Activated T-helper 2 cell treated with anti-CD3 and anti-CD28 coated beads, Interferon-gamma antibody, Interleukin-2, Interleukin-4, amounts not matched to agents 10 μg/mL and 5 μg/mL and 100 μg/mL, durations not matched to agents 14 hours and 24 hours and 36 hours (primary cell): ENCODE data around the gene GPR15LG. TPM values are rescaled to one million over a fixed set of nuclear protein-coding genes. Genes with fewer than 3 reads are reported as not detected.

ENCODE experiments used
- DNase-seq: peaks from one replicate; pipeline ENCODE4 v3.0.0; 2021; ENCODE audit warnings: low spot score
- H3K27ac Mint-ChIP-seq: one replicate; pipeline ENCODE4 v1.8.0; 2021; ENCODE audit warnings: mixed read lengths
- H3K27me3 Mint-ChIP-seq: one replicate; pipeline ENCODE4 v1.8.0; 2021; ENCODE audit warnings: low read depth, mixed read lengths
- H3K36me3 Mint-ChIP-seq: one replicate; pipeline ENCODE4 v1.8.0; 2021; ENCODE audit warnings: low read depth, mixed read lengths
- H3K4me1 Mint-ChIP-seq: one replicate; pipeline ENCODE4 v1.8.0; 2021; ENCODE audit warnings: low read depth, mixed read lengths
- H3K4me3 Mint-ChIP-seq: one replicate; pipeline ENCODE4 v1.8.0; 2021; ENCODE audit warnings: low read depth, mild to moderate bottlenecking, moderate library complexity, mixed read lengths
- H3K9me3 Mint-ChIP-seq: one replicate; pipeline ENCODE4 v1.8.0; 2021; ENCODE audit warnings: mixed read lengths
- intact Hi-C: fragments of 100-400 bp; cut with micrococcal nuclease; formaldehyde crosslinking; loops from one replicate; pipeline ENCODE4 v1.15.1; 2023
- total RNA-seq: library from RNA; stranded (reverse); gene quantifications from 2 replicates; pipeline ENCODE4 v1.2.3, GENCODE V29; 2022

GPR15LG gene
- total RNA-seq, 1 donor from 2014 or later = not detected

DNA sequence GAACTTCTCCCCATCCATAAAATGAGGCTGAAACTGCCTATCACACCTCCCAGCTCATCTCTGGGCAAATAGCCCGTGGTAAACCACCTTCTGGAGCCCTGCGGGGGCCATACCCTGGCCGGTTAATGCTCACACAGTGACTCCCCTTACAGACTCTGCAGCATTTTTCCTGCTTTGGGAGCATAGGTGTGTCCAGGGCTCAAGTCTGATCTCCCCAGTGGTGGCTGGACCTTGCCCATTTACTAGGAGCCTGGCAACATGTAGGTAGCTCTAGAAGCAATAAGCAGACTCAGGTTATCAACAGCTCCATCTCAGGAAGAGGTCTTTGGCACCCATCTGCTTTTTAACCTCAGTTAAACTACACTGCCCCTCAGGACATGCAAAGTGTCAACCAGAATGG is 15.2 kb downstream of the GPR15LG start:
- Mint-ChIP-seq H3K27ac (no peak overlapping the region), H3K27me3 (peaks cover 15% of the 10 kb centered on the region), H3K4me1 (no peaks in the 10 kb centered on the region), H3K9me3 (no peaks in the 10 kb centered on the region), H3K4me3 (no peak overlapping the region), H3K36me3 (no peaks in the 10 kb centered on the region)
- no peak for DNase-seq
- intact Hi-C loops = no loop called here

GRCh38 chr10:84190621-84191020 is 17.0 kb downstream of the GPR15LG start:
- Mint-ChIP-seq H3K9me3 (no peaks in the 10 kb centered on the region), H3K4me1 (no peaks in the 10 kb centered on the region), H3K36me3 (no peaks in the 10 kb centered on the region), H3K27me3 (peaks cover 22% of the 10 kb centered on the region), H3K27ac (no peak overlapping the region), H3K4me3 (no peak overlapping the region)
- no peak for DNase-seq
- intact Hi-C loops = no loop called here

DNA sequence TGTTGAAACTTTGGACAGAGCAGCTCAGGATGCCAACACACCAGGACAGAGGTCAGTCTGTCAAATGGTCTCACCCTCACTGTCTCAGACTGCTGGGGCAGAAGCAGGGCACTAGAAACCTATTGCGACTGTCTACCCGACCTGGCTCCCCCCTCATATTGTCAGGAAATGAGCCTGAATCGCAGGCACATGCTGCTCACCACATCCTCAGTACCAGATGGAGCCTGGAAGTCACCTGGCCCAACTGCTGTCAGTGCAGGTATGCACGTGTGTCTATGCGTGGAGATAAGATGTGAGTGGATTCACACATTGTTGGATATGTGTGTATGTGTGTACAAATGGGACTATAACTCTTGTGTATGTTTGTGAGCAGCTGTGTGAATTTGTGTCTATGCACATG is 17.5 kb downstream of the GPR15LG start:
- Mint-ChIP-seq H3K4me1 (no peaks in the 10 kb centered on the region), H3K4me3 (no peak overlapping the region), H3K27me3 (peaks cover 26% of the 10 kb centered on the region), H3K27ac (no peak overlapping the region), H3K9me3 (no peaks in the 10 kb centered on the region), H3K36me3 (no peaks in the 10 kb centered on the region)
- intact Hi-C loops = no loop called here
- no peak for DNase-seq

DNA sequence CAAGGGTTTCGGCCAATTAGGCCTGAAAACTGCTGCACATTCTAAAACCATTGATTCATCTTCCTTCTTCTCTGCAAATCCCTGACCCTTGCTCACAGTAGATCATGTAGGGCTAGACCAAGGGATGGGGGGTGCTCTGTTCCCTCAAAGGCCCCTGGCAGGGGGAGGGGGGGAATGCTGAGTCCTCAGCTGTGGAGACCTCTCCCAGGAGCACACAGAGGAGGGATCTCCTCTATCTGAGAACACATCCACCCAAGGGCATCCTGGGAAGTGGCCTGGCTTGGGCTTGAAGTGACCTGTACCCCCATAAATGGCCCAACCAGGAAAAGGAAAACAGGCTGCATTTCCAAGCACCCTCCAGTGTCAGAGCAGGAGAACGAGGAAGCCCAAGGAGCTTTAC is 19.7 kb downstream of the GPR15LG start:
- DNase-seq = no peak
- H3K4me1 Mint-ChIP-seq = no peaks in the 10 kb centered on the region
- H3K4me3 Mint-ChIP-seq = no peak overlapping the region
- no peaks in the 10 kb centered on the region for H3K36me3 Mint-ChIP-seq
- intact Hi-C loops = no loop called here
- no peaks in the 10 kb centered on the region for H3K9me3 Mint-ChIP-seq
- no peak overlapping the region for H3K27ac Mint-ChIP-seq
- H3K27me3 Mint-ChIP-seq = peaks cover 41% of the 10 kb centered on the region

GRCh38 chr10:84193846-84194423 is 20.3 kb downstream of the GPR15LG start:
- Mint-ChIP-seq H3K27me3 (peaks cover 43% of the 10 kb centered on the region), H3K27ac (no peak overlapping the region), H3K4me3 (no peak overlapping the region), H3K9me3 (no peaks in the 10 kb centered on the region), H3K36me3 (no peaks in the 10 kb centered on the region), H3K4me1 (no peaks in the 10 kb centered on the region)
- DNase-seq = no peak
- intact Hi-C loops = no loop called here

DNA sequence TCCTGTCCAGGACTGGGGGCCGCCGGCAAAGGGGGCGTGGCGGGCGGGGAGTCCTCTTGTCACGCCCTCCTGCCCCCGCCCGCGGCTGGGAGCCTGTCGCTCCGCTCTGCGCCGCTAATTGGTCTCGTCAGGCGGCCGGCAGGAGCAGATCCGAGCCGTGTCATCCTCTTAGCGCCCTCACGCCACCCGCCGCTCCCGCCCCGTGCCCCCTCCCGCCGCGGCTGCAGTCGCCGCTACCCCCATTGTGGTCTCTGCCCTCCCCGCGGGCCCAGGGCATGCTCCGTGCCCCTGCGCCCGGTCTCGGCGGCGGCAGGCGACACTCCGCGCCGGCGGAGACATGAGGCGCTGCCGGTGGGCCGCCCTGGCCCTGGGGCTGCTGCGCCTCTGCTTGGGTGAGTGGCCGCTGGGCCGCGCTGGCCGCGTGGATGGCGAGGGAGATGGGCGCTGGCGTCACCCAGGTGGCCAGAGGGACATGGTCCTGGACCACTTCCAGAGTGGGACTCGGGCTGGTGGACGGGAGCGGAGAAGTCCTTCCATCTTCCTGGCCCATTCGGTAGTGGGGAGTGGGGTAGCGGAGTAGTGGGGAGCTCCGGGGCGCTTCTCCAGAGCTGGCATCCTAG is 20.9 kb downstream of the GPR15LG start, which contains the start of gene CDHR1:
Gene CDHR1 (plus strand): TSS at position 114 of the 620 bp plus-strand sequence. CDS start 224 bp downstream, at position 338.
- Mint-ChIP-seq H3K4me3 (peak within 1 kb of the TSS; percentile 19), H3K36me3 (no peaks in the 10 kb centered on the region), H3K27me3 (peaks cover 43% of the 10 kb centered on the region), H3K9me3 (no peaks in the 10 kb centered on the region), H3K27ac (no peak within 1 kb of the TSS), H3K4me1 (no peaks in the 10 kb centered on the region)
- DNase-seq = no peak
- intact Hi-C loops = no loop called here

DNA sequence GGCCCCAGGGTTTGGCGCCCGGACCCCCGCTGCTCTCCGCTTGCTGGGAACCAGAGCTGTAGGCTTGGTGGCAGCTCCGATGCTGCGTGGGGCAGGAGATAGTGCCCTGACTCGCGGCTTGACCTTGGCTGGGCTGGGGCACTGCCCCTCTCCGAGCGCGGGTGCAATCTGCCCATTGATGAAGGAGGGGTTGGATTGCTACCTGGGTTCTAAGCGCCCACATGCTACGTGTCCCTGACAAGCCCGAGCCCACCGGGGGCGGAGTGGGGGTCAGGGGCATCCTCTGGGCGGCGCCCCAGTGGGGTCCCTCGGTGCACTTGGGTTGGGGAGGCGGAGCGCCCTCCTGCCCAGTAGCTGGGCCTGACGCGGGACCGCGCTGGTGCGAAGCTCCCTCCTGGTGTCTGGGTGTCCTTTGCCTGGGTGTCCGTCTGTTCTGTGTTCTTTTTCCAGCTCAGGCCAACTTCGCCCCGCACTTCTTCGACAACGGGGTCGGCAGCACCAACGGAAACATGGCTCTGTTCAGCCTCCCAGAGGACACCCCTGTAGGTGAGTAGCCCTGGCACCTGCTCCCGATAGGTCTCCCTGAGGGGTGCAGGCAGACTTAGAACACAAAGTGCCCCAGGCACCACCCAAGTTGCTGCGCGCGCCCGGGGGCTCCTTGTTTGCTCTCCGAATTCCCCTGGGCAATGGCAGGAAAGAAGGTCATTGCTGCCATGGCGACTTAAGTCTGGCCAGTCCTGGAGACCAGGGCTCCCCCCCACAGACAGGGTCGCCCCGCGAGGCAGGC is 21.6 kb downstream of the GPR15LG start:
- Mint-ChIP-seq H3K4me1 (no peaks in the 10 kb centered on the region), H3K27ac (no peak overlapping the region), H3K27me3 (peaks cover 43% of the 10 kb centered on the region), H3K36me3 (no peaks in the 10 kb centered on the region), H3K9me3 (no peaks in the 10 kb centered on the region), H3K4me3 (peak overlapping the region; percentile 19)
- intact Hi-C loops = no loop called here
- DNase-seq = no peak

DNA sequence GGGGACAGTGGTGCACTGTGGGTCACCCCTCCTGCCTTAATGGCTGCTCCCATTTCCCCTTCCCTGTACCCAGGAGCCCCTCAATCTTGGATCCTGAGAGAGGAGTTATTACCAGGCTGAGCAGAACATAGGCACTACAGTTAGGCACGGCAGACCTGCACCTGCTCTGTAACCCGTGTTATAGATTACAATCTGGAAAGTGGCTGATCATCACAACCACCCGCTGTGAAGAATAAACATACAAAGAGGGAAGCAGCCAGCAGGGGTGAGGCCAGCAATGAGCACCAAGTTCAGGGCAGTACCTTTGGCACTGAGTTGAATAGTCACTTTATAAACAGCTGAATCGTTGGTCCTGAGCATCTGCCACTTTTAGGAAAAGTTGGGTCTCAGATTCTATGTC is 22.5 kb downstream of the GPR15LG start:
- intact Hi-C loops = no loop called here
- H3K27ac Mint-ChIP-seq = no peak overlapping the region
- H3K4me3 Mint-ChIP-seq = no peak overlapping the region
- H3K36me3 Mint-ChIP-seq = no peaks in the 10 kb centered on the region
- peaks cover 43% of the 10 kb centered on the region for H3K27me3 Mint-ChIP-seq
- no peak for DNase-seq
- no peaks in the 10 kb centered on the region for H3K4me1 Mint-ChIP-seq
- H3K9me3 Mint-ChIP-seq = no peaks in the 10 kb centered on the region

DNA sequence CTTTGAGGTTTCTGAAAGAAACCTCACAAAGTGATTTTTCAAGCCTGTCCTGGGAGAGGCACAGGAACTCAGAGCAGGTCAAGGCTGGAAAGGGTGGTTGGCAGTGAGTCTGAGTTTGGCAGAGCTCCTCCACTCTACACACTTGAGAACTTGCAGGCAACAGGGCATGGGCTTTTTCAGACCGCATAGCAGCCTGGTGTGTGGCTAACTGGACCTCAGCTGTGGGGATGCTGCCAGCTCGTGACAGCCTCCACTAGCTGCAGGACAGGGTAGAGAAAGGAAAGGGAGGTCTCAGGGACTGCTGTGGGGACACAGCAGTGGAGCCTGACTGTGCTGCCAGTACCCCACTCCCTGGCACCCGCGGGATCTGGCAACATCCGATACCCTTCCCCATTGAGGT is 23.3 kb downstream of the GPR15LG start:
- no peak for DNase-seq
- H3K27ac Mint-ChIP-seq = no peak overlapping the region
- H3K36me3 Mint-ChIP-seq = no peaks in the 10 kb centered on the region
- H3K9me3 Mint-ChIP-seq = no peaks in the 10 kb centered on the region
- intact Hi-C loops = no loop called here
- no peak overlapping the region for H3K4me3 Mint-ChIP-seq
- H3K4me1 Mint-ChIP-seq = no peaks in the 10 kb centered on the region
- H3K27me3 Mint-ChIP-seq = peaks cover 42% of the 10 kb centered on the region

- H3K9me3 Mint-ChIP-seq = no peaks in the 10 kb centered on the region
- H3K4me1 Mint-ChIP-seq = no peaks in the 10 kb centered on the region
- H3K4me3 Mint-ChIP-seq = no peak overlapping the region
- intact Hi-C loops = no loop called here
- H3K36me3 Mint-ChIP-seq = no peaks in the 10 kb centered on the region
- H3K27me3 Mint-ChIP-seq = peaks cover 38% of the 10 kb centered on the region
- no peak overlapping the region for H3K27ac Mint-ChIP-seq
- DNase-seq = no peak
These were observed 24.0 kb downstream of the GPR15LG start for GRCh38 chr10:84197643-84198042.

GRCh38 chr10:84198206-84198915 is 24.8 kb downstream of the GPR15LG start:
- H3K27ac Mint-ChIP-seq = no peak overlapping the region

DNA sequence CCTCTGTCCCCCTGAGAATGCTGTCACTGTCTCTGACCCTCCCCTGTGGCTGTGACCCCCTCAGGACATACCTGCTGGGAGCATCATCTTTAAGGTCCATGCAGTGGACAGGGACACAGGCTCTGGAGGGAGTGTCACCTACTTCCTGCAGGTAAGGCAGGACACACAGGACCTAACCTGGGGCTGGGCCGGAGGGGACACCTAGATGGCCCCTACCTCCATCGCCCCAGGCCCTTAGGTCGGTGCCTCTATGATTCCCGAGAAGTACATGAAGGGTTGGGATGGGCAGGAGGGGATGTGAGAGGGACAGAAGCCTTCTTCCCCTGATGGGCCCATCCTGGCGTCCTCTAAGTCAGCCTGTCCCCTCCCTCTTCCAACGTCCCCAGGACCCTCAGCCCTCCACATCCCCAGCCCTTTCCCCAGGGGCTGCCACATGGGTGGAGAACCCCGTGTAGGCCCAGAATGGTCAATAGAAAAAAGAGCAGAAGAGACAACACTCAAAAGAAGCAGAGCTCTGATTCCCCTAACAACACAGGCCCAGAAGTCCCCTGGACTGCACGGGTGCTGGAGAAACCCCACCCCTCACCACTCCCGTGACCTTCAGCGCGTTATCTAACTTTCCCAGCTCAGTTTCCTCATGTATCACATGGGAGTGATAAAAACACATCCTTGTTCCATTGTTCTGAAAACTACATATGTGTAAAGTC is 27.1 kb downstream of the GPR15LG start:
- Mint-ChIP-seq H3K4me1 (no peaks in the 10 kb centered on the region), H3K27ac (no peak overlapping the region), H3K4me3 (no peak overlapping the region), H3K27me3 (peaks cover 20% of the 10 kb centered on the region), H3K9me3 (no peaks in the 10 kb centered on the region), H3K36me3 (no peaks in the 10 kb centered on the region)
- no peak for DNase-seq
- intact Hi-C loops = no loop called here

More at GRCh38 chr10:84198206-84198915, 24.8 kb downstream of the GPR15LG start:
- Mint-ChIP-seq H3K4me1 (no peaks in the 10 kb centered on the region), H3K4me3 (no peak overlapping the region), H3K36me3 (no peaks in the 10 kb centered on the region), H3K9me3 (no peaks in the 10 kb centered on the region), H3K27me3 (peaks cover 31% of the 10 kb centered on the region)
- no peak for DNase-seq
- intact Hi-C loops = no loop called here
